Ovary (tissue), 9 donors: Measurements from ENCODE around the gene PDE4C. TPM values are rescaled to one million over a fixed set of nuclear protein-coding genes. Genes with fewer than 3 reads are reported as not detected.

ENCODE experiments used
- DNase-seq, 5 donors: peaks; one replicate each; pipeline ENCODE4 v3.0.0-alpha.2; 2019 to 2020
- H3K27ac ChIP-seq, 2 donors: fragments of 200-600 bp; one replicate each; pipeline versions ENCODE4 v1.5.1 to v1.8.0; 2019 to 2022
- H3K27me3 ChIP-seq: fragments of 200-600 bp; one replicate; pipeline ENCODE4 v1.8.0; 2022
- H3K36me3 ChIP-seq: fragments of 200-600 bp; sonication (generic); one replicate; pipeline ENCODE4 v1.5.1; 2019
- H3K4me1 ChIP-seq: one replicate; pipeline ENCODE4 v1.8.1; 2013; ENCODE audit warnings: mild to moderate bottlenecking, moderate library complexity; ENCODE audit not compliant: insufficient read depth
- H3K4me3 ChIP-seq: fragments of 200-600 bp; sonication (generic); one replicate; pipeline ENCODE4 v1.5.1; 2017
- H3K9me3 ChIP-seq, 2 donors: fragments of 200-600 bp in 1 of 2; sonication (generic) in 1 of 2; one replicate each; pipeline versions ENCODE4 v1.5.1 to v1.8.1; 2013 to 2019; ENCODE audit warnings: mild to moderate bottlenecking in 1 of 2, moderate library complexity in 1 of 2
- CTCF ChIP-seq, 3 donors: fragments of 450-650 bp in 2 of 3; fragments of 200-600 bp in 1 of 3; IDR thresholded peaks; one replicate each; pipeline versions ENCODE4 v1.5.1 to v1.8.0; 2016 to 2022; ENCODE audit warnings: antibody characterized with exemption in 3 of 3, mild to moderate bottlenecking in 1 of 3
- EP300 ChIP-seq: sonication (generic); formaldehyde crosslinking; IDR thresholded peaks from one replicate; pipeline ENCODE4 v1.6.1; 2017; ENCODE audit warnings: antibody characterized with exemption
- POLR2A ChIP-seq: fragments of 450-650 bp; IDR thresholded peaks from one replicate; pipeline ENCODE4 v1.6.1; 2017; ENCODE audit warnings: antibody characterized with exemption, mild to moderate bottlenecking, moderate library complexity
- WGBS, 3 donors: extraction: QIAGEN DNeasy Blood & Tissue Kit in 1 of 3; methylation state at CpG; one replicate each; pipeline versions ENCODE4 v1.1.5 to v1.1.7; 2013 to 2017; 5-methylcytosine and 5-hydroxymethylcytosine counted together
- intact Hi-C, 4 donors: fragments of 100-400 bp; cut with DNase I; formaldehyde crosslinking; loops; one replicate each; pipeline versions ENCODE4 v1.11.0 to v1.15.1; 2022 to 2023
- polyA plus RNA-seq, 2 donors: library from polyadenylated mRNA; stranded (reverse); fragments of 200-250 nt in 1 of 2; fragments of 350-450 nt in 1 of 2; fragmentation: Illumina TruSeq in 1 of 2; extraction: RNeasy Lipid Tissue Mini Kit (QIAGEN cat#74804) in 1 of 2; gene quantifications; one replicate each; pipeline ENCODE4 v1.2.3, GENCODE V29; 2013 to 2014
- total RNA-seq, 7 donors: library from RNA; depleted of rRNA in 2 of 7; stranded (reverse); fragments of >200 nt in 2 of 7; fragmentation: NEBNext Ultra II Directional in 3 of 7; extraction: Animal tissue kit (Norgen Biotek cat#: 25700) in 3 of 7; gene quantifications; one replicate each; pipeline versions ENCODE4 v1.1.0 to v1.2.4, GENCODE V29; 2016 to 2023
- donor health status: DM: no; HTN: no; CAD: no; lungs with moderate emphysema.
- donor health status: DM: no; HTN: no; CAD: no.
- donor health status: Bipolar disorder and iron deficiency.
- donor health status: DM: yes; HTN: yes; CAD: no.
- donor health status: DM: no; HTN: no; CAD: no.
- donor health status: DM: yes; HTN: yes; CAD: no.

The PDE4C gene
- total and polyA plus RNA-seq, 9 donors = 0.50 to 1.7 (median 0.98) TPM; not detected in 1

GRCh38 chr19:18232540-18233223 is 6.4 kb upstream of the PDE4C start:
- Histone ChIP-seq H3K36me3 (no peaks in the 10 kb centered on the region), H3K27ac (no peak overlapping the region), H3K4me1 (peaks cover 2% of the 10 kb centered on the region), H3K4me3 (no peak overlapping the region), H3K27me3 (no peaks in the 10 kb centered on the region), H3K9me3 (peaks cover 0 to 9% of the 10 kb centered on the region in 2 donors)
- TF ChIP-seq POLR2A (no peak), EP300 (no peak), CTCF (IDR thresholded peaks at IDR 0.05) (no peak)
- WGBS, 3 donors = 2 to 4% (median 3%) methylated on average over 25 to 46 of the region's 46 CpGs
- intact Hi-C loops = no loop called here
- no peak for DNase-seq

- TF ChIP-seq POLR2A = no peak
- no peaks in the 10 kb centered on the region for H3K36me3 ChIP-seq
- DNase-seq = no peak
- no peaks in the 10 kb centered on the region for H3K27me3 ChIP-seq
- WGBS, 3 donors = 14 to 19% (median 14%) methylated on average over 4 of the region's 4 CpGs
- no peak overlapping the region for H3K27ac ChIP-seq
- peaks cover 2% of the 10 kb centered on the region for H3K4me1 ChIP-seq
- no peak overlapping the region for H3K4me3 ChIP-seq
- intact Hi-C loops = no loop called here
- peaks cover 0 to 9% of the 10 kb centered on the region in 2 donors for H3K9me3 ChIP-seq
Measured at GRCh38 chr19:18231775-18232174, 5.5 kb upstream of the PDE4C start.

GRCh38 chr19:18230941-18231734 is 4.9 kb upstream of the PDE4C start:
- H3K27ac ChIP-seq = no peak overlapping the region
- WGBS, 3 donors = 24 to 29% (median 25%) methylated on average over 18 of the region's 18 CpGs
- no peaks in the 10 kb centered on the region for H3K36me3 ChIP-seq
- peaks cover 0 to 9% of the 10 kb centered on the region in 2 donors for H3K9me3 ChIP-seq
- H3K4me3 ChIP-seq = no peak overlapping the region
- peaks cover 2% of the 10 kb centered on the region for H3K4me1 ChIP-seq
- H3K27me3 ChIP-seq = peaks cover 3% of the 10 kb centered on the region
- DNase-seq = peak in 1 of 5 donors; percentile 51
- intact Hi-C loops = no loop called here
- TF ChIP-seq CTCF (IDR thresholded peaks at IDR 0.05) = no peak
- TF ChIP-seq EP300 = no peak
- no peak for TF ChIP-seq POLR2A

- intact Hi-C loops = loop anchor here in 1 of 4 donors (10.0 kb wide), 1 partner anchor 75 kb away; the partner anchor contains the start of gene PIK3R2
- Histone ChIP-seq H3K27ac (no peak overlapping the region), H3K4me1 (peaks cover 6% of the 10 kb centered on the region), H3K4me3 (no peak overlapping the region), H3K27me3 (peaks cover 4% of the 10 kb centered on the region), H3K36me3 (no peaks in the 10 kb centered on the region), H3K9me3 (peaks cover 0 to 9% of the 10 kb centered on the region in 2 donors)
- 70 to 76% (median 74%) methylated on average over 4 of the region's 4 CpGs for WGBS, 3 donors
- TF ChIP-seq POLR2A (no peak), EP300 (no peak), CTCF (IDR thresholded peaks at IDR 0.05) (no peak)
- no peak for DNase-seq
Measured at GRCh38 chr19:18229915-18230314, 3.7 kb upstream of the PDE4C start.
